A549 treated with AZD9567 at 1 μM for 4 hours (cell line): ENCODE measurements around the gene ZNF883. TPM values are rescaled to one million over a fixed set of nuclear protein-coding genes. Genes with fewer than 3 reads are reported as not detected.

Source experiments
- total RNA-seq: library from RNA; stranded (reverse); fragments of 200-300 nt; extraction: Qiagen RNA extraction; gene quantifications from 5 replicates; pipeline ENCODE4 v1.2.3, GENCODE V29; 2022; ENCODE audit not compliant: insufficient read depth

The ZNF883 gene
- 0.73 to 0.79 TPM (median 0.78 TPM) in 4 of 5 replicates, not detected in the other for total RNA-seq

DNA sequence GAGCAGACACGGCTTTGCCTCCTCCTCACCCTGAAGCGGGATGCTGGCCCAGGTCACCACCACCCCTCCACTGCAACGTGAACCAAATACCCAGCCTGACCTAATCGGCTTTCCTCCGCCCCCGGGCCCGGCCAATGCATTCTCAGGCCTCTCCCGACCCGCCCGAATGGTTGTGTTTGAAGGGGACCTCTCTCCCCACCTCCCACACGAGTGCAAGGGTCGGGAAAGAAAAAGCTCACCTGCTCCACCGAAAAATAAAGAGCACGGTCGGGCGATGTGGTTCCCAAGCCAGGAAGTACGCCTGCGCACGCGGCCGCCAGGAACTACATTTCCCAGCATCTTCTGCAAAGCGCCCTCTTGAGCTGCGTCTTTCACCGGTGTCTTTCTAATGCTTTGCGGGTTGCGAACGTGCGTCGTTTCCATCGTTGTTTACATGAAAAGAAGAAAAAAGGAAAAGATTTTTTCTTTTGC lies at the start of gene ZNF883:
Gene ZNF883, minus strand, starts transcription at position 282 of the 471 bp plus-strand sequence.

DNA sequence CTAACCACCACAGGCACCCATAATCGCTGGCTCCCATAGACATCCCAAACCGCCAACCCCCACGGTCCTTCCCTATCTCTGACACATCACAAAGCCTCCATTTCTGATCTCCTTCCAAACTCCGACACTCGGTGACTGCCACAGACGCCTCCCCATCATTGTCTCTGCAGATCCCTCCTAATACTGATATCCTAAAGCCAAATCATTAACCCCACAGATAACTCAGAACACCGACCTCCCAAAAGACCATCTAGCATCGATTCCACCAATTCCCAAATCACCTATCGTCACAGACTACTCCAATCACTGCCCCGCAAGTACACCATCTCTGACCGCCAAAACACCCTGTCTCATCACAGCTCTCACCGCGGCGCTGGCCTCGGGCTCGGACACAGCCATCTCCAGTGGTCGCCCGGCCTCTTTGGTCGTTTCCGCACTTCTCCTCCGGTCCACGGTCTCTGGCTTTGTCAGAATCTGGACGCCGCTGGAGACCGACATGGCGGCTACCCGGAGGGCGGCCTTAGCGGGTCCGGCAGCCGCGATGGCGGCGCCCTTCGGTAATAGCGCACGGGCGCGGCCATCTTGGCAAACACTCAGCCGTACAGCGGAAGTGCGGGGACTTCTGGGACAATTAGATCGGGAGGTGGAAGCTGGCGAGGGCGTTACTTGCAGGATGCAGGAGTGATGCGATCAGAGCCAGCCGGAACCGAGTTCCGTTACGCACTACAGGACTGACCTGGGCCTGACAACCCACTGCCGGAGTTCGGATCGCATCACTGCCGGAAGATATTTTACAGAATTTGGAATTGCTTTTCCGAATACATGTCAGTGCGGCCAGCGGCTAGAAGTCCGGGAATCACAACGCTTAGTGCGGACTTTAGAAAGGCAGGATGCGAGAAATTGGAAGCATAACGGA lies 44.5 kb upstream of the ZNF883 start, which contains the start of gene ZFP37:
Gene ZFP37, minus strand, starts transcription at position 534 of the 916 bp plus-strand sequence. Its CDS starts 36 bp downstream, at position 498.

Other genes starting within 250 kb of the ZNF883 start
- gene SLC46A2, start 121.3 kb downstream of the ZNF883 start, total RNA-seq = not detected in 5 replicates
- gene ZFP37, start 44.5 kb upstream of the ZNF883 start, total RNA-seq = 0.85 to 1.5 TPM (median 1.2 TPM) in 5 replicates
- gene SLC31A2, start 138.8 kb upstream of the ZNF883 start, total RNA-seq = 5.7 to 7.5 TPM (median 7.2 TPM) in 5 replicates
- 17.0 to 19.0 TPM (median 17.7 TPM) in 5 replicates for gene FKBP15, start 209.1 kb upstream of the ZNF883 start, total RNA-seq
- 19.0 to 26.2 TPM (median 19.7 TPM) in 5 replicates for gene SLC31A1, start 209.4 kb upstream of the ZNF883 start, total RNA-seq